Activated CD8-positive, alpha-beta memory T cell treated with anti-CD3 and anti-CD28 coated beads, Interleukin-2, amount 10 ng/mL, durations not matched to agents 7 days and 5 days (primary cell): ENCODE results near the gene ADAM12. TPM values are rescaled to one million over a fixed set of nuclear protein-coding genes. Genes with fewer than 3 reads are reported as not detected.

Experiments
- ATAC-seq: fragments of 150-1000 bp; cut with Tn5 transposase; one replicate; pipeline ENCODE4 v1.10.0; 2021; ENCODE audit warnings: moderate library complexity
- CTCF ChIA-PET: fragments of 350-600 bp; sonication (Branson Sonifier 250); formaldehyde crosslinking; loops from one replicate; lab custom pipeline; 2021; ENCODE audit warnings: antibody characterized with exemption; lab: Charles Lee
- DNase-seq: peaks from one replicate; pipeline ENCODE4 v3.0.0-alpha.2; 2020
- H3K27ac Mint-ChIP-seq: one replicate; pipeline ENCODE4 v1.8.0; 2021; ENCODE audit warnings: mild to moderate bottlenecking, mixed read lengths
- H3K27me3 Mint-ChIP-seq: one replicate; pipeline ENCODE4 v1.8.0; 2021; ENCODE audit warnings: mixed read lengths
- H3K36me3 Mint-ChIP-seq: one replicate; pipeline ENCODE4 v1.8.0; 2021; ENCODE audit warnings: mild to moderate bottlenecking, mixed read lengths
- H3K4me1 Mint-ChIP-seq: one replicate; pipeline ENCODE4 v1.8.0; 2021; ENCODE audit warnings: mixed read lengths
- H3K4me3 Mint-ChIP-seq: one replicate; pipeline ENCODE4 v1.8.0; 2021; ENCODE audit warnings: mild to moderate bottlenecking, moderate library complexity, mixed read lengths
- H3K9me3 Mint-ChIP-seq: one replicate; pipeline ENCODE4 v1.8.0; 2022; ENCODE audit warnings: low read depth, mixed read lengths
- total RNA-seq, 2 experiments: library from RNA; stranded (reverse); gene quantifications; one replicate each; pipeline ENCODE4 v1.2.3, GENCODE V29; 2021

Gene ADAM12
- total RNA-seq, 2 experiments from 2014 or later, result 0.67 TPM; not detected in 1

GRCh38 chr10:126135177-126135576, 253.1 kb downstream of the ADAM12 start:
- Mint-ChIP-seq H3K4me1 (peaks cover 5% of the 10 kb centered on the region), H3K36me3 (no peaks in the 10 kb centered on the region), H3K27ac (no peak overlapping the region), H3K4me3 (no peak overlapping the region), H3K27me3 (no peaks in the 10 kb centered on the region), H3K9me3 (no peaks in the 10 kb centered on the region)
- CTCF ChIA-PET, result no interaction called here
- DNase-seq, result no peak
- no peak for ATAC-seq

GRCh38 chr10:126133906-126134656, 254.2 kb downstream of the ADAM12 start:
- DNase-seq (no peak), ATAC-seq (no peak)
- Mint-ChIP-seq H3K4me3 (no peak overlapping the region), H3K27ac (no peak overlapping the region), H3K36me3 (no peaks in the 10 kb centered on the region), H3K4me1 (peaks cover 5% of the 10 kb centered on the region), H3K27me3 (no peaks in the 10 kb centered on the region), H3K9me3 (no peaks in the 10 kb centered on the region)
- CTCF ChIA-PET, result no interaction called here

- no peaks in the 10 kb centered on the region for H3K36me3 Mint-ChIP-seq
- no peak overlapping the region for H3K4me3 Mint-ChIP-seq
- peaks cover 5% of the 10 kb centered on the region for H3K4me1 Mint-ChIP-seq
- no peak overlapping the region for H3K27ac Mint-ChIP-seq
- DNase-seq (no peak), ATAC-seq (no peak)
- peaks cover 7% of the 10 kb centered on the region for H3K9me3 Mint-ChIP-seq
- CTCF ChIA-PET, result no interaction called here
- H3K27me3 Mint-ChIP-seq, result no peaks in the 10 kb centered on the region
Observed at GRCh38 chr10:126133082-126133620, 255.1 kb downstream of the ADAM12 start.

DNA sequence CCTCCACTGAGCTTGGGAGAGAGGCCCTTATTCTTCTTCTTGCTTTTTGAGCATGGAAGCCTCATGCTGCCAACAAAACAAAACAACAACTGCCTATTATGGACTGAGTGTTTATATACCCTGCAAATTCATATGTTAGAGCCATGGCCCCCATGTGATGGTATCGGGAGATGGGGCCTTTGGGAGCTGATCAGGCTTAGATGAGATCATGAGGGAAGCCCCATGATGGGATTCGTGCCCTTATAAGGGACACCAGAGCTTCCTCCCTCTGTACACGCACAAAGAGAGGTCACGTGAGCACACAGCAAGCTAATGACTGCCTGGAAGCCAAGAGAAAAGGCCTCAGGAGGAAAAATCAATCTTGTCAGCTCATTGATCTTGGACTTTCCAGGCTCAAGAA, 256.9 kb downstream of the ADAM12 start:
- peaks cover 5% of the 10 kb centered on the region for H3K4me1 Mint-ChIP-seq
- DNase-seq (no peak), ATAC-seq (no peak)
- H3K27me3 Mint-ChIP-seq, result no peaks in the 10 kb centered on the region
- CTCF ChIA-PET, result no interaction called here
- peaks cover 11% of the 10 kb centered on the region for H3K9me3 Mint-ChIP-seq
- peaks cover 1% of the 10 kb centered on the region for H3K36me3 Mint-ChIP-seq
- no peak overlapping the region for H3K27ac Mint-ChIP-seq
- H3K4me3 Mint-ChIP-seq, result no peak overlapping the region

GRCh38 chr10:126130271-126130710, 258.0 kb downstream of the ADAM12 start:
- Mint-ChIP-seq H3K9me3 (peaks cover 11% of the 10 kb centered on the region), H3K4me1 (no peaks in the 10 kb centered on the region), H3K4me3 (no peak overlapping the region), H3K36me3 (peaks cover 1% of the 10 kb centered on the region), H3K27ac (no peak overlapping the region), H3K27me3 (no peaks in the 10 kb centered on the region)
- ATAC-seq (no peak), DNase-seq (no peak)
- CTCF ChIA-PET, result no interaction called here

GRCh38 chr10:126129026-126129425, 259.3 kb downstream of the ADAM12 start:
- H3K4me3 Mint-ChIP-seq, result no peak overlapping the region
- H3K27ac Mint-ChIP-seq, result no peak overlapping the region
- H3K4me1 Mint-ChIP-seq, result no peaks in the 10 kb centered on the region

DNA sequence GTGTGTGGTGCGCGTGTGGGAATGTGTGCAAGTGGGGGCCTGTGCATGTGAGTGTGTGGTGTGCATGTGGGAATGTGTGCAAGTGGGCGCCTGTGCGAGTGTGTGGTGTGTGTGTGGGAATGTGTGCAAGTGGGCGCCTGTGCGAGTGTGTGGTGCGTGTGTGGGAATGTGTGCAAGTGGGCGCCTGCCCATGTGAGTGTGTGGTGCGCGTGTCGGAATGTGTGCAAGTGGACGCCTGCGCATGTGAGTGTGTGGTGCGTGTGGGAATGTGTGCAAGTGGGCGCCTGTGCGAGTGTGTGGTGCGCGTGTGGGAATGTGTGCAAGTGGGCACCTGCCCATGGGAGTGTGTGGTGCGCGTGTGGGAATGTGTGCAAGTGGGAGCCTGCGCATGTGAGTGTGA, 259.7 kb downstream of the ADAM12 start:
- no peaks in the 10 kb centered on the region for H3K4me1 Mint-ChIP-seq
- CTCF ChIA-PET, result no interaction called here
- no peaks in the 10 kb centered on the region for H3K27me3 Mint-ChIP-seq
- no peak overlapping the region for H3K27ac Mint-ChIP-seq
- ATAC-seq, result no peak
- H3K4me3 Mint-ChIP-seq, result no peak overlapping the region
- H3K36me3 Mint-ChIP-seq, result peaks cover 1% of the 10 kb centered on the region
- H3K9me3 Mint-ChIP-seq, result peaks cover 11% of the 10 kb centered on the region
- DNase-seq, result no peak

More at GRCh38 chr10:126129026-126129425, 259.3 kb downstream of the ADAM12 start:
- Mint-ChIP-seq H3K27me3 (no peaks in the 10 kb centered on the region), H3K36me3 (peaks cover 1% of the 10 kb centered on the region), H3K9me3 (peaks cover 11% of the 10 kb centered on the region)
- ATAC-seq (no peak), DNase-seq (no peak)
- CTCF ChIA-PET, result no interaction called here

DNA sequence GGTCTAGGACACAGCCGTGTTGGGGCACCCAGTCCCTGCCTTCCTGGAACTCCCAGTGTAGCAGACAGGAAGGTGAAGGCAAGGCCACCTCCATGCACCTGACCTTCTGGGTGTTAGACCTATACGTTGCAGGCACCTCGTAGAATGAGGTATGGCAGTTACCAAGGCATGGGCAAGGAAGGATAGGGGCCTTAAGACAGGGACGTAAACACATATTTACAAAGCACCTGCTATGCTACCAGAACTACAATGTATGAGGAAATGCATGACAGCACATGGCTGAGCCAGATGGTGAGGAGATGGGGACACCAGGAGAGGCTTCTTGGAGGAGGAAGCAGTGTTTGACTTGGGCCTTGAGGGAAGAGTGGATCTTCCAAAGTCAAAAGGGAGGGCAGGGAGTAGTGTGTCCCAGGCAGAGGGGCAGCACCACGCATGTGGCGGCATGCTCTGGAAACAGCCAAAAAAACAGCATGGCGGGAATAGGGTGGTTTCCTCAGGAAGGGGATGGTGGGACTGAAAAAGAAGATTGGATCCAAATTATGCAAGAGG, 260.7 kb downstream of the ADAM12 start:
- Mint-ChIP-seq H3K27ac (no peak overlapping the region), H3K36me3 (peaks cover 1% of the 10 kb centered on the region), H3K4me1 (no peaks in the 10 kb centered on the region), H3K9me3 (peaks cover 11% of the 10 kb centered on the region), H3K4me3 (no peak overlapping the region), H3K27me3 (no peaks in the 10 kb centered on the region)
- ATAC-seq, result no peak
- CTCF ChIA-PET, result no interaction called here
- no peak for DNase-seq

GRCh38 chr10:126126866-126127265, 261.4 kb downstream of the ADAM12 start:
- peaks cover 1% of the 10 kb centered on the region for H3K36me3 Mint-ChIP-seq
- CTCF ChIA-PET, result interaction anchor here (0.6 kb wide), 1 partner anchor 1540 kb away, joined by 3 read pairs; no protein-coding TSS in a partner anchor

GRCh38 chr10:126126023-126126422, 262.3 kb downstream of the ADAM12 start:
- no peak overlapping the region for H3K27ac Mint-ChIP-seq
- H3K4me1 Mint-ChIP-seq, result no peaks in the 10 kb centered on the region
- no peaks in the 10 kb centered on the region for H3K27me3 Mint-ChIP-seq
- H3K9me3 Mint-ChIP-seq, result peaks cover 11% of the 10 kb centered on the region
- CTCF ChIA-PET, result no interaction called here
- DNase-seq, result no peak
- ATAC-seq, result no peak
- no peak overlapping the region for H3K4me3 Mint-ChIP-seq
- H3K36me3 Mint-ChIP-seq, result peaks cover 1% of the 10 kb centered on the region

More at GRCh38 chr10:126126866-126127265, 261.4 kb downstream of the ADAM12 start:
- H3K27ac Mint-ChIP-seq, result no peak overlapping the region
- H3K4me1 Mint-ChIP-seq, result no peaks in the 10 kb centered on the region
- peaks cover 11% of the 10 kb centered on the region for H3K9me3 Mint-ChIP-seq
- DNase-seq (no peak), ATAC-seq (no peak)
- no peak overlapping the region for H3K4me3 Mint-ChIP-seq
- H3K27me3 Mint-ChIP-seq, result no peaks in the 10 kb centered on the region

- H3K9me3 Mint-ChIP-seq, result peaks cover 11% of the 10 kb centered on the region
- no peaks in the 10 kb centered on the region for H3K27me3 Mint-ChIP-seq
- CTCF ChIA-PET, result interaction anchor here (0.7 kb wide), 1 partner anchor 15 kb away, joined by 3 read pairs; no protein-coding TSS in a partner anchor
- ATAC-seq, result no peak
- H3K4me1 Mint-ChIP-seq, result no peaks in the 10 kb centered on the region
- peaks cover 1% of the 10 kb centered on the region for H3K36me3 Mint-ChIP-seq
- no peak for DNase-seq
- no peak overlapping the region for H3K4me3 Mint-ChIP-seq
- H3K27ac Mint-ChIP-seq, result no peak overlapping the region
Observed at GRCh38 chr10:126124668-126125349, 263.5 kb downstream of the ADAM12 start.

DNA sequence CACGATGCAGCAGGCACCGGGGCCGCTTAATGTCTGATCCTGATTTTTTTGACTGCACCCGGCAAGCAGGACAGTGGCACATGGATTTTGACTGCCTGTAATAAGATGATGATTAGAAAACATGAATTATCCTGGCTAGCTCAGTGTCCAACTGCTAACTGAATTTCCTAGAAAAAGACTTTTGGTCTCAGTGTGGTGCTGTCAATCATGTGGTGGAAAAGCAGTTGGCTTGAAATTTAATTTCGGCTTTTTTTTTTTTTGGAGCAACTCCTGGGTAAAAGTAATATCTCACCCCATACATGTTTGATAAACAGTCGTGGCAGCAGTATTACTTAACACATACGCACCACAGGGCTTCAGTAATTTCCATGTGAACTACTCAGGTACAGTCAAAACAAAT, 264.2 kb downstream of the ADAM12 start:
- H3K27ac Mint-ChIP-seq, result no peak overlapping the region
- no peaks in the 10 kb centered on the region for H3K4me1 Mint-ChIP-seq
- no peak for ATAC-seq
- H3K36me3 Mint-ChIP-seq, result peaks cover 1% of the 10 kb centered on the region
- no peak for DNase-seq
- no peaks in the 10 kb centered on the region for H3K27me3 Mint-ChIP-seq
- CTCF ChIA-PET, result no interaction called here
- no peak overlapping the region for H3K4me3 Mint-ChIP-seq
- H3K9me3 Mint-ChIP-seq, result peaks cover 11% of the 10 kb centered on the region

- no peak for ATAC-seq
- no peak overlapping the region for H3K4me3 Mint-ChIP-seq
- DNase-seq, result no peak
- peaks cover 8% of the 10 kb centered on the region for H3K9me3 Mint-ChIP-seq
- CTCF ChIA-PET, result no interaction called here
- H3K4me1 Mint-ChIP-seq, result no peaks in the 10 kb centered on the region
- no peak overlapping the region for H3K27ac Mint-ChIP-seq
- H3K36me3 Mint-ChIP-seq, result peaks cover 1% of the 10 kb centered on the region
- H3K27me3 Mint-ChIP-seq, result no peaks in the 10 kb centered on the region
Observed at GRCh38 chr10:126123466-126123865, 264.8 kb downstream of the ADAM12 start.
